Measurements from ENCODE around the gene RHBDF1.

RHBDF1 gene

DNA sequence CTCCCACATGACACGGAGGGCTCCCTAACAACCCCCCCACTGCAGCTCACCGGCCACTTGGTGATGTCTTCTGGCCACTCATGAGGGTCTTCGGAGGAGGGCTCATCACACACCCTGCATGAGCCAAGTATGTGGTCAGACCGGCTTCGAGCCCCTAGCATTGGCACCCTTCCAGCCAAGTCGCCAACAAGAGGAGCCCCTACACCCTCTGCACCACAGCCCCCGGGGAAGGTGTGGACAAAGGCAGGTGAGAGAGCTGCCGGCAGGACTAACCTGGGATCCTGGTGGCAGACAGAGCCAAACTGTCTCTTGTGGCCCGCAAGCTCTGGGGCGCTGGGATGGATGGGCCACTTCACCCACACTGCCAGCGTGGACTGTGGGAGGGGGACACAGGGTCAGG, 12.3 kb downstream of the RHBDF1 start:
- TF ChIP-seq, protein P1, sequence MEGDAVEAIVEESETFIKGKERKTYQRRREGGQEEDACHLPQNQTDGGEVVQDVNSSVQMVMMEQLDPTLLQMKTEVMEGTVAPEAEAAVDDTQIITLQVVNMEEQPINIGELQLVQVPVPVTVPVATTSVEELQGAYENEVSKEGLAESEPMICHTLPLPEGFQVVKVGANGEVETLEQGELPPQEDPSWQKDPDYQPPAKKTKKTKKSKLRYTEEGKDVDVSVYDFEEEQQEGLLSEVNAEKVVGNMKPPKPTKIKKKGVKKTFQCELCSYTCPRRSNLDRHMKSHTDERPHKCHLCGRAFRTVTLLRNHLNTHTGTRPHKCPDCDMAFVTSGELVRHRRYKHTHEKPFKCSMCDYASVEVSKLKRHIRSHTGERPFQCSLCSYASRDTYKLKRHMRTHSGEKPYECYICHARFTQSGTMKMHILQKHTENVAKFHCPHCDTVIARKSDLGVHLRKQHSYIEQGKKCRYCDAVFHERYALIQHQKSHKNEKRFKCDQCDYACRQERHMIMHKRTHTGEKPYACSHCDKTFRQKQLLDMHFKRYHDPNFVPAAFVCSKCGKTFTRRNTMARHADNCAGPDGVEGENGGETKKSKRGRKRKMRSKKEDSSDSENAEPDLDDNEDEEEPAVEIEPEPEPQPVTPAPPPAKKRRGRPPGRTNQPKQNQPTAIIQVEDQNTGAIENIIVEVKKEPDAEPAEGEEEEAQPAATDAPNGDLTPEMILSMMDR (IDR thresholded peaks at IDR 0.05; ENCODE audit: extremely low read depth, insufficient read depth, missing control alignments): no peak
- in situ Hi-C loops (cut with MboI; ENCODE audit: low pct_unique_long_range_greater_than_20kb, low sequenced_read_pairs, unreplicated experiment): no loop called here
- no peak for DNase-seq (ENCODE audit: low spot score)

DNA sequence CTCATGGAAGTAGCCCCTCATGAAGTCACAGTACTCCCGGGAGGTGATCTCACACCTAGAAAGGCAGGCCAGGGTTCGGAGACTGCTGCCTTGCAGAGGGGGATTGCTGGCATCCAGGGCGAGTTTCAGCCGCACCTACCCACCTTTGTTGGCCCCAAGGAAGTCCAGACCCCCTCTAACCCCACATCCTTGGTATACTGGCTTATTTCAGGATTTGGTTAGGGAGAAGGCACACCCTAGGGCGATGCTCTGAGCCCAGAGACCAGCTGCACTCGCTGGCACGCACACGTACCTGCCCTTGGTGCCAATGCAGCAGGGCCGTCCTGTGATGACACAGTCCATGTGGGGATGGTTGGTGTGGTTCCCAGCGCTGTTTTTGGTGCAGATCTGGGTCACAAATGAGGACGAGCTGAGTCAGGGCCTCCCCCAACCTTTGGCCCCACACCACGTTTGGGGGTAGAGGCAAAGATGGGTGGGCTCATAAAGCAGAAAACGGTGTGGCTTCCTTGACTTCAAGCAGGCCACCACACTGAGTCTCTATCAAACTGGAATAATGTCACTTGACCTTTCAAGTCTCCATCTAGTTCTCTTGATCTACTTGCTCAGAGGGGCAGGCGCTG, 12.9 kb downstream of the RHBDF1 start:
- no peak for DNase-seq (ENCODE audit: low spot score)
- in situ Hi-C loops (cut with MboI; ENCODE audit: low pct_unique_long_range_greater_than_20kb, low sequenced_read_pairs, unreplicated experiment): no loop called here
- TF ChIP-seq, protein P1 (IDR thresholded peaks at IDR 0.05; ENCODE audit: extremely low read depth, insufficient read depth, missing control alignments): no peak

DNA sequence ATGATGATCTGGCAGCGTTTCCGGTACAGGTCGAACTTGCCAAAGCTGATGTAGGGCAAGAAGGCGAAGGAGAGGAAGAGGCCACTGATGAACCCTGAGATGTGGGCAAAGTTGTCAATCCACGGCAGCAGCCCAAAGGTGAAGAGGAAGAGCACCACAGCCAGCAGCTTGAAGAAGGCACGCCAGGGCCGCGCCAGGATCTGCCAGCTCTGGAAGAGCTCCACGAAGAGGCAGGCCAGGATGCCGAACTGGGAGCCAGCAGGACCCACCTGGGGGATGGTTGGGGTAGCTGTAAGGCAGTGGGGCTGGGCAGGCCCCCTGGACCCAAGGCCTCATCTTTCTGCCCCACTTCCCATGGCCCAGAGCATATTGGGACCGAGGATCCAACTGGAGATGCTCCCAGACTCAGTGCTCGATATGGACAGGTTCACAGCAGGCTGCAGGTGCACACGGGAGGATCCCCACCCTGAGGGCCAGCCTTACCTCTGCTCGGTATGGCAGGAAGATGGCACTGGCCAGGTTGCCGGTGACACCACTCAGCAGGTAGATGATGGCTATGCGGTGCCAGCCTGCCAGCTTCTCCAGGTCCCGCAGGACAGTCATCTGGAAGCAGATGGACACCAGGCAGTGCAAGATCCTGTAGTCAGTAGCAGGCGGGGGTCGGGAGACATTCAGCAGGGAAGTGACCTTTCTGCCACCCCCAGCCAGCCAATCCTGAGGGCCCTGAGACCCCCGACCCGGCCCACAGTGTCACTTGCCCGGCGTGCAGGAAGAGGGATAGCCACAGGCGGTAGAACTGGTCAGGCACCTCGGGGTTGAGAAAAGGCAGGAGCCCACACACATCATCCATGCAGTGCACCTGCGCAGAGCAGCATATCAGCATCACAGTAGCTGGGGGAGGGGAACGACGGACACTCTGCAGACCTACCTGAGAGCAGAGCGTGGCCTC, 13.7 kb downstream of the RHBDF1 start:
- TF ChIP-seq, protein P1 (IDR thresholded peaks at IDR 0.05; ENCODE audit: extremely low read depth, insufficient read depth, missing control alignments): no peak
- in situ Hi-C loops (cut with MboI; ENCODE audit: low pct_unique_long_range_greater_than_20kb, low sequenced_read_pairs, unreplicated experiment): no loop called here
- DNase-seq (ENCODE audit: low spot score): no peak

DNA sequence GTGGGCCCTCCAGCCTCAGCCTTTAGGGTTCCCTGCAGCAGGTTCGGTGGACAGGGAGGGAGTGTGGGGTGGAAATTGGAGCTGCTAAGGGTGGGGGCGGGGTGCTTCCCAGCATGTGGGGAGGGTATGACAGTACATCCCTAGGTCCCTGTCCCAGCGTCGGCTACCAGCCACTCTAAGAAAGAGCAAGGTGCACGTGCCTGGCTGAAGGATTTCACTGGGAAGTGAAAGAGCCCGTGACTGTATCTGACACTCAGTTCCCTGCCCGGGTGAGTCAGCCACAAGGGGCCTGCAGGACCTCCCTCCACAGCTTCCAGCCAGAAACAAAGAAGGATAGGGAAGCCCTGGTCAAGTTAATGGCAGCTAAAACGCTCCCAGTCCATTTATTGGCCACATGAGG, 14.7 kb downstream of the RHBDF1 start:
- no peak for DNase-seq (ENCODE audit: low spot score)
- in situ Hi-C loops (cut with MboI; ENCODE audit: low pct_unique_long_range_greater_than_20kb, low sequenced_read_pairs, unreplicated experiment): no loop called here
- TF ChIP-seq, protein P1 (IDR thresholded peaks at IDR 0.05; ENCODE audit: extremely low read depth, insufficient read depth, missing control alignments): no peak

DNA sequence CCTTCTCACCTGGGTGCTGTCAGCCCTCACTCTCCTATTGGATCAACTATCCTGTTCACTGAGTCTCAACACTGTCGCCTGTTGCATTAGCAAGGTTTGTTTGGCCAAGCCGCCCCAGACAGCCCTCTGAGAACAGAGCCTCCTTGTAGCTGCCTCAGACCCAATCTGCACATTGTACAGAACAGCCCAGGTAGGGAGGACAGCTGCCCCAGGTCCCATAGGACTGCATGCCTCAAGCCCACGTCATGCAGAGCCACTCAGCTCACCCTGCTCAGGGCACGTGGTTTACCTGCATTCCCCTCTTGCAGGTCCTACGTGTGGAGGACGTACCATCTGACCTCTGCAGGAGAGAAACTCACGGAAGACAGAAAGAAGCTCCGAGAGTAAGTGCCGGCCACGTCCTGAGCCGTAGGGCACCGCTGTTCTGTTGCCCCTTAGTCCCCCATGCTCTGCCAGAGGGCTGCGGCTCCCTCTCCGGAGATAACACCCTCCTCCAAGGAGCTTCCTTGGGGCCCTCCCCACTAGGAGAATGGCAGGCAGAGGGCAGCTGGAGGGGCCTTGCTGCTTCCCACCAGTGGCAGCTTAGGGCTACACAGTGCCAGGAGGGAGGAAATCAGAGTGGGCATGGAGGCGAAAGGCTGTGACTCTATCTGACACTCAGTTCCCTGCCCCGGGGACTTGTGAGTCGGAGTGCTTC, 16.1 kb downstream of the RHBDF1 start:
- TF ChIP-seq, protein P1 (IDR thresholded peaks at IDR 0.05; ENCODE audit: extremely low read depth, insufficient read depth, missing control alignments): no peak
- in situ Hi-C loops (cut with MboI; ENCODE audit: low pct_unique_long_range_greater_than_20kb, low sequenced_read_pairs, unreplicated experiment): no loop called here
- no peak for DNase-seq (ENCODE audit: low spot score)

DNA sequence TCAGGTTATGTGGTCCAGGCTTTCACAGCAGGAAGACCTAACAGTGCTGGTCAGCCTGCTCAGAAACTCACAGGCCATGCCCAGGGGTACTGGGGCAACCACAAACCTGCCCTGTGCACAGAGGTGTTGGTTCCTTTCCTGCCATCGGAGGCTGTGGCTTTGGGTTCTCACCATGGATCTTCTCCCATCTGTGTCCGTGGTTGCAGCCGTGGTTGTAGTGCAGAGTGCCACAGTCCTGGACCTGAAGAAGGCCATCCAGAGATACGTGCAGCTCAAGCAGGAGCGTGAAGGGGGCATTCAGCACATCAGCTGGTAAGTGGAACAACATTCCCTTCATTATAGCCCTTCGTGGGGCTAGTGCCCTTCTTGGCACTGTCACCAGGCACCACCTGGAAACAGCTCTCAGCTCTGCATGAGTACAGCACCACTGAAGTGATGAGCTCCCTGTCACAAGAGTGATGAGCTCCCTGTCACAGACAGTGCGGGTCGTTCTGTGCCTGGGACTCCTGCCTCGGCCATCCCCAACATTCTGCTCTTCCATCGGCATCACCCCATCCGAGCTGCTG, 16.8 kb downstream of the RHBDF1 start:
- in situ Hi-C loops (cut with MboI; ENCODE audit: low pct_unique_long_range_greater_than_20kb, low sequenced_read_pairs, unreplicated experiment): no loop called here
- TF ChIP-seq, protein P1 (IDR thresholded peaks at IDR 0.05; ENCODE audit: extremely low read depth, insufficient read depth, missing control alignments): no peak
- no peak for DNase-seq (ENCODE audit: low spot score)

All from GM13977 (cell line).